Stimulated activated CD8-positive, alpha-beta memory T cell treated with anti-CD3 and anti-CD28 coated beads, Interleukin-7, amount 100 ng/mL, for 24 hours (primary cell): ENCODE results near the gene SDS.

Experiments
- DNase-seq: peaks from one replicate; pipeline ENCODE4 v3.0.0-alpha.2; 2020; ENCODE audit warnings: low read depth

The SDS gene

GRCh38 chr12:113424915-113425823, 21.5 kb upstream of the SDS start:
- peak; percentile 32 for DNase-seq

GRCh38 chr12:113424456-113424855, 20.8 kb upstream of the SDS start:
- no peak for DNase-seq

- DNase-seq: no peak
These were observed 19.4 kb upstream of the SDS start for GRCh38 chr12:113422886-113423669.

- DNase-seq: no peak
These were observed 18.6 kb upstream of the SDS start, which contains the start of gene SDSL for GRCh38 chr12:113422030-113422885. SDSL (plus strand) TSS chr12:113422380; CDS start chr12:113427983, 5,603 bp downstream.

GRCh38 chr12:113420996-113421595, 17.4 kb upstream of the SDS start:
- no peak for DNase-seq

- DNase-seq: no peak
These were observed 14.7 kb upstream of the SDS start for GRCh38 chr12:113418213-113418879.

GRCh38 chr12:113416091-113416754, 12.5 kb upstream of the SDS start:
- DNase-seq: no peak

- DNase-seq: no peak
These were observed 10.9 kb upstream of the SDS start for GRCh38 chr12:113414519-113415038.

GRCh38 chr12:113413488-113413939, 9.8 kb upstream of the SDS start:
- DNase-seq: no peak

- DNase-seq: no peak
These were observed 5.9 kb upstream of the SDS start for GRCh38 chr12:113409462-113410124.

GRCh38 chr12:113408756-113409298, 5.1 kb upstream of the SDS start:
- no peak for DNase-seq

GRCh38 chr12:113407931-113408600, 4.4 kb upstream of the SDS start:
- DNase-seq: no peak

- no peak for DNase-seq
These were observed 2.0 kb upstream of the SDS start for GRCh38 chr12:113405694-113406093.

- no peak for DNase-seq
These were observed 964 bp downstream of the SDS start for GRCh38 chr12:113402586-113403260.

GRCh38 chr12:113401066-113402000, 2.4 kb downstream of the SDS start:
- no peak for DNase-seq

- no peak for DNase-seq
These were observed 3.3 kb downstream of the SDS start for GRCh38 chr12:113400362-113400761.

GRCh38 chr12:113399490-113399889, 4.2 kb downstream of the SDS start:
- DNase-seq: no peak
